T-cell (primary cell): ENCODE measurements around the gene KIAA1217. TPM values are rescaled to one million over a fixed set of nuclear protein-coding genes. Genes with fewer than 3 reads are reported as not detected.
"Not testable (repeated sequence)": the region's sequence is repeated elsewhere in the genome, so short reads cannot be mapped to it uniquely, and the experiment has no call there.

Experiments
- ATAC-seq, 4 experiments: fragments of 200-7000 bp in 3 of 4; fragments of 150-1000 bp in 1 of 4; cut with Tn5 transposase; replicated peaks in 1 of 4; 1 replicate in 3 of 4; 2 replicates in 1 of 4; pipeline ENCODE4 v1.10.0; 2021; ENCODE audit warnings: moderate library complexity in 3 of 4, mild to moderate bottlenecking in 2 of 4, moderate number of reproducible peaks in 1 of 4
- CTCF ChIA-PET, 2 donors: fragments of 300-600 bp; sonication (Branson Sonifier 250); formaldehyde crosslinking; loops; one replicate each; lab custom pipeline; 2022; ENCODE audit warnings: antibody characterized with exemption in 2 of 2; lab: Charles Lee
- POLR2A ChIA-PET, 2 donors: fragments of 300-600 bp; sonication (Branson Sonifier 250); formaldehyde crosslinking; loops; one replicate each; lab custom pipeline; 2022; ENCODE audit warnings: antibody characterized with exemption in 2 of 2; lab: Charles Lee
- DNase-seq, 35 experiments: peaks; one replicate each; pipeline versions ENCODE4 v3.0.0 to v3.0.0-alpha.2; 2013 to 2023
- H3K27ac ChIP-seq: one replicate; pipeline ENCODE4 v1.5.1; 2013; ENCODE audit warnings: low read length
- H3K27me3 ChIP-seq, 2 experiments: replicated peaks in 1 of 2; 1 replicate in 1 of 2; 2 replicates in 1 of 2; pipeline versions ENCODE4 v1.6.1 to v1.7.0; 2013; ENCODE audit warnings: low read length in 1 of 2, mixed read lengths in 1 of 2; ENCODE audit not compliant: control insufficient read depth in 2 of 2, insufficient read depth in 2 of 2; ENCODE audit errors: extremely low read depth in 1 of 2
- H3K36me3 ChIP-seq, 2 donors: 1 replicate in 1 of 2; 2 replicates in 1 of 2; pipeline versions ENCODE4 v1.6.1 to v1.7.0; 2013; ENCODE audit warnings: low read length in 1 of 2; ENCODE audit not compliant: control insufficient read depth in 2 of 2, insufficient read depth in 1 of 2; ENCODE audit errors: extremely low read depth in 1 of 2
- H3K4me1 ChIP-seq, 2 experiments: 1 replicate in 1 of 2; 2 replicates in 1 of 2; pipeline versions ENCODE4 v1.6.1 to v1.7.0; 2013; ENCODE audit warnings: low read length in 2 of 2, mixed read lengths in 1 of 2; ENCODE audit not compliant: insufficient read depth in 2 of 2, control insufficient read depth in 1 of 2; ENCODE audit errors: extremely low read depth in 1 of 2
- H3K4me3 ChIP-seq, 2 donors: 1 replicate in 1 of 2; 2 replicates in 1 of 2; pipeline versions ENCODE4 v1.5.1 to v1.7.0; 2013; ENCODE audit warnings: mild to moderate bottlenecking in 2 of 2, low read length in 1 of 2, moderate library complexity in 1 of 2; ENCODE audit not compliant: control insufficient read depth in 1 of 2; ENCODE audit errors: extremely low read depth in 1 of 2
- H3K9me3 ChIP-seq: 2 replicates; pipeline ENCODE4 v1.7.0; 2013
- H3K27ac Mint-ChIP-seq, 2 donors: one replicate each; pipeline ENCODE4 v1.8.0; 2020 to 2021; ENCODE audit warnings: mild to moderate bottlenecking in 2 of 2, mixed read lengths in 2 of 2
- H3K27me3 Mint-ChIP-seq, 2 donors: one replicate each; pipeline ENCODE4 v1.8.0; 2021 to 2022; ENCODE audit warnings: mixed read lengths in 2 of 2
- H3K36me3 Mint-ChIP-seq: one replicate; pipeline ENCODE4 v1.8.0; 2021; ENCODE audit warnings: mixed read lengths
- H3K4me1 Mint-ChIP-seq, 3 donors: one replicate each; pipeline ENCODE4 v1.8.0; 2020 to 2022; ENCODE audit warnings: mixed read lengths in 3 of 3, mild to moderate bottlenecking in 1 of 3
- H3K4me3 Mint-ChIP-seq, 3 donors: one replicate each; pipeline ENCODE4 v1.8.0; 2020 to 2022; ENCODE audit warnings: mild to moderate bottlenecking in 3 of 3, mixed read lengths in 3 of 3, moderate library complexity in 3 of 3
- H3K9me3 Mint-ChIP-seq, 3 donors: one replicate each; pipeline ENCODE4 v1.8.0; 2020 to 2022; ENCODE audit warnings: mixed read lengths in 3 of 3
- whole genome bisulfite sequencing: methylation state at CpG from one replicate; pipeline ENCODE4 v1.1.5; 2013; ENCODE audit warnings: missing lambda C conversion rate; ENCODE audit not compliant: insufficient coverage; 5-methylcytosine and 5-hydroxymethylcytosine counted together
- total RNA-seq, 35 experiments: library from RNA in 6 of 35; stranded (reverse) in 6 of 35; fragments of 120-200 nt in 1 of 35; gene quantifications; one replicate each; pipeline versions ENCODE4 v1.2.1 to v1.2.4 and lab custom pipeline; 2013 to 2026

Gene KIAA1217
- total RNA-seq, 5 donors from 2014 or later (not counting 1 experiment from before 2014, with no cell fraction given) = 0.12 to 1.2 (median 0.66) TPM; not detected in 1

GRCh38 chr10:24350070-24350921 lies 141.4 kb downstream of the KIAA1217 start:
- Mint-ChIP-seq H3K4me3 (no peak overlapping the region), H3K9me3 (no peaks in the 10 kb centered on the region), H3K27me3 (peaks cover 4 to 7% of the 10 kb centered on the region in 2 donors), H3K4me1 (peaks cover 0 to 2% (median 2%) of the 10 kb centered on the region in 3 donors), H3K27ac (no peak overlapping the region), H3K36me3 (no peaks in the 10 kb centered on the region)
- no CpG with 5 or more reads among the region's 9 CpGs for WGBS
- POLR2A ChIA-PET = no interaction called here
- Histone ChIP-seq H3K27ac (no peak overlapping the region), H3K4me1 (no peaks in the 10 kb centered on the region), H3K9me3 (no peaks in the 10 kb centered on the region), H3K27me3 (peaks cover 0 to 2% of the 10 kb centered on the region in 2 experiments), H3K36me3 (no peaks in the 10 kb centered on the region), H3K4me3 (no peak overlapping the region)
- ATAC-seq = no peak
- CTCF ChIA-PET = interaction anchor here in 1 of 2 donors (0.6 kb wide), 1 partner anchor 20 kb away, joined by 4 read pairs; no protein-coding TSS in a partner anchor
- DNase-seq = no peak

- DNase-seq, H3K27ac Mint-ChIP-seq, H3K27ac ChIP-seq, H3K4me1 Mint-ChIP-seq, H3K4me3 Mint-ChIP-seq, H3K9me3 Mint-ChIP-seq, ATAC-seq, POLR2A ChIA-PET, H3K36me3 Mint-ChIP-seq, H3K36me3 ChIP-seq, H3K9me3 ChIP-seq, CTCF ChIA-PET, H3K4me3 ChIP-seq, H3K27me3 Mint-ChIP-seq, H3K4me1 ChIP-seq, H3K27me3 ChIP-seq: not testable (repeated sequence)
- WGBS = 44% methylated on average over 2 of the region's 7 CpGs
Measured at GRCh38 chr10:24350922-24351225, 141.9 kb downstream of the KIAA1217 start.

DNA sequence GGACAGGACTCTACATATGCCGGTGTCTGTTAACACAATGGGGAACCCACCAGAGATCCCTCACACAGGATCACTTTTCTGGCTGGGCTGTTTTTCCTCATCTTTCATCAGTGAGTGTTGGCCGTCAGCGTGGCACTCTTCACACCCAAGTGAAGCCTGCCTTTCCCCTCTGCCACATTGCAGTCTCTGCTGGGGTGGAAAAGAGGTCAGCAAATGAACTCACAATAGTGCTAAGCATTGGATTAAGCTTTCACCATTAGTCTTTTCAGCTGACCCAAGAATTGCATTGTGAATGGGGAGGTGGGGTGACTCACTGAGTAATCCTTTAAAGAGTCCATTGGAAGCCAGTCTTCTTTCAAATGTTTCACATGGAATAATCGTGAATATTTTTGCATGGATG lies 143.0 kb downstream of the KIAA1217 start:
- Histone ChIP-seq H3K4me1 (no peaks in the 10 kb centered on the region), H3K36me3 (no peaks in the 10 kb centered on the region), H3K27ac (no peak overlapping the region), H3K9me3 (no peaks in the 10 kb centered on the region), H3K27me3 (peaks cover 0 to 2% of the 10 kb centered on the region in 2 experiments), H3K4me3 (no peak overlapping the region)
- peaks cover 4 to 7% of the 10 kb centered on the region in 2 donors for H3K27me3 Mint-ChIP-seq
- ChIA-PET CTCF (no interaction called here), POLR2A (no interaction called here)
- H3K36me3 Mint-ChIP-seq = no peaks in the 10 kb centered on the region
- no peak for DNase-seq
- no peak overlapping the region for H3K27ac Mint-ChIP-seq
- no peak overlapping the region for H3K4me3 Mint-ChIP-seq
- H3K9me3 Mint-ChIP-seq = no peaks in the 10 kb centered on the region
- H3K4me1 Mint-ChIP-seq = peaks cover 0 to 2% (median 2%) of the 10 kb centered on the region in 3 donors
- no peak for ATAC-seq
- 100% methylated on average over 1 of the region's 4 CpGs for WGBS

DNA sequence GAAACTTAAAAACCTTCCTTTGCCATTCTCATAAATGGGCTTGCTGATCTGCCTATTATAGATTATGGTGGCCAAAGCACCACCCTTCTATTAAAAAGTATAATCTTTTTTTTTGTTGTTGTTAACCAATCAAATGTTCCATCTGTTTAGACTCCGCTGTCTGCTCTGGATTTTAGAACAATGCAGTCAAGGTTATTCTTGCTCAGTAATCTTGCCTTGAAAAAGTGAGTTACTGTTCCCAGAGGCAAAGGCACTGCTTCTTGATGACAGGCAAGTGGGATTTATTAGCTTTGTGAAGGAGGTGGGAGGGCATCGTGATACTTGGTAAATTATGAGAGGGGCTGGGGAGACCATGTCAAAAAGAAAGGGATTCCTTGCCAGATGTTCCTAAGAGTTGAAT lies 143.5 kb downstream of the KIAA1217 start:
- H3K27ac Mint-ChIP-seq = no peak overlapping the region
- H3K36me3 ChIP-seq = no peaks in the 10 kb centered on the region
- ChIA-PET POLR2A (no interaction called here), CTCF (no interaction called here)
- H3K27me3 ChIP-seq = peaks cover 0 to 2% of the 10 kb centered on the region in 2 experiments
- no peak overlapping the region for H3K4me3 Mint-ChIP-seq
- H3K36me3 Mint-ChIP-seq = no peaks in the 10 kb centered on the region
- H3K9me3 Mint-ChIP-seq = no peaks in the 10 kb centered on the region
- H3K4me1 Mint-ChIP-seq = peaks cover 0 to 2% (median 2%) of the 10 kb centered on the region in 3 donors
- no peak overlapping the region for H3K27ac ChIP-seq
- no peaks in the 10 kb centered on the region for H3K4me1 ChIP-seq
- WGBS = 92% methylated on average over 2 of the region's 2 CpGs
- DNase-seq (no peak), ATAC-seq (no peak)
- no peak overlapping the region for H3K4me3 ChIP-seq
- peaks cover 4 to 7% of the 10 kb centered on the region in 2 donors for H3K27me3 Mint-ChIP-seq
- H3K9me3 ChIP-seq = no peaks in the 10 kb centered on the region

DNA sequence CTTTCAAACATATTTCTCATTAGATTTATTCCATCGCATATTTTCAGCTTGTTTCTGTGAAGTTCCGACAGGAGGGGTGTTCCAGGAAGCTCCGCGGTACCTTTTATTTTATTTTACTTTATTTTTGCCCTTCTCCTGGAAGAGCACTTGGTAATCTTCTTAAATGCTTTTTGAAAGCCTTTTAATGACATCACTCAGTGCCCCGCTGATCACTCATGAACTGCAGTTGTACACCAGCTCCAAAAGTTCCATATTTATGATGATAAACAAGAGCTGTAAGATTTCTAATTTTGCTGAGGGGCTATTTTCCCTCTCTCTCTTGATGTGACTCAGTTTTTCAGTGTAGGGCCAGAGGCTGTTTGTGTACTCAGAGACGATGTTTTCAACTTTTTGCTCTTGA lies 144.4 kb downstream of the KIAA1217 start:
- no peak overlapping the region for H3K4me3 Mint-ChIP-seq
- H3K27ac Mint-ChIP-seq = no peak overlapping the region
- WGBS = 100% methylated on average over 3 of the region's 6 CpGs
- H3K4me1 Mint-ChIP-seq = peaks cover 0 to 2% (median 2%) of the 10 kb centered on the region in 3 donors
- no peak overlapping the region for H3K4me3 ChIP-seq
- DNase-seq = no peak
- H3K9me3 Mint-ChIP-seq = no peaks in the 10 kb centered on the region
- peaks cover 4 to 7% of the 10 kb centered on the region in 2 donors for H3K27me3 Mint-ChIP-seq
- no peaks in the 10 kb centered on the region for H3K36me3 ChIP-seq
- ChIA-PET POLR2A (no interaction called here), CTCF (no interaction called here)
- H3K27me3 ChIP-seq = peaks cover 0 to 2% of the 10 kb centered on the region in 2 experiments
- H3K4me1 ChIP-seq = no peaks in the 10 kb centered on the region
- H3K9me3 ChIP-seq = no peaks in the 10 kb centered on the region
- no peak overlapping the region for H3K27ac ChIP-seq
- no peak for ATAC-seq
- no peaks in the 10 kb centered on the region for H3K36me3 Mint-ChIP-seq

DNA sequence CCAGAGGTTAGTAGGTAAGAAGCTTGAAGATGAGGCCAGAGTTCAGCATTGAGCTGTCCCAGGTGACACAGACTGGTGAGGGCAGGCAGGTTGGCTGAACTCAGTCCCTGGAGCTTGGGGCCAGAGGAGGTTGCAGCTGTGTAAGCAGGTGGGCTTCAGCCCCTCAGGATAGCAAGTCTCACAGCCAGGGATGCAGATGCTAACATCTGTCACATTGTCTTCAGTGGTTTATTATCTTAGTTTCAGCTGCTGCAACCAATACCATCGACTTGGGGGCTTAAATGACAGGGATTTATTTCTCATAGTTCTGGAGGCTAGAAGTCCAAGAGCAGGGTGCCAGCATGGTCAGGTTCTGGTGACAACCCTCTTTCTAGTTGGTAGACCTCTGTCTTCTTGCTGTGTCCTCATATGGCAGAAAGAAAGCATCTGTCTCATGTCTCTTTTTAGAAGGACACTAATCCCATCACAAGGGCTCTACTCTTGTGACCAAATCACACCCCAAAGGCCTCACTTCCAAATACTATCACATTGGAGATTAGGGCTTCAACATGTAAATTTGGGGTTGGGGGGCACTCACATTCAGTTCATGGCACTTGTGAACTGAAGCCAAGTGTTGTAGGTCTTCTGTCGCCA lies 146.2 kb downstream of the KIAA1217 start:
- Histone ChIP-seq H3K4me3 (no peak overlapping the region), H3K4me1 (no peaks in the 10 kb centered on the region), H3K27ac (no peak overlapping the region), H3K36me3 (no peaks in the 10 kb centered on the region), H3K27me3 (peaks cover 0 to 2% of the 10 kb centered on the region in 2 experiments), H3K9me3 (no peaks in the 10 kb centered on the region)
- no peak for DNase-seq
- H3K27ac Mint-ChIP-seq = no peak overlapping the region
- peaks cover 0 to 7% of the 10 kb centered on the region in 2 donors for H3K27me3 Mint-ChIP-seq
- ChIA-PET POLR2A (no interaction called here), CTCF (no interaction called here)
- H3K36me3 Mint-ChIP-seq = no peaks in the 10 kb centered on the region
- H3K9me3 Mint-ChIP-seq = no peaks in the 10 kb centered on the region
- no peak for ATAC-seq
- H3K4me1 Mint-ChIP-seq = peaks cover 0 to 2% (median 2%) of the 10 kb centered on the region in 3 donors
- no peak overlapping the region for H3K4me3 Mint-ChIP-seq
- 25% methylated on average over 1 of the region's 2 CpGs for WGBS
